Putamen (tissue), 1 donor: ENCODE results near the gene LHX2.

Experiments used
- DNase-seq: peaks from one replicate; pipeline ENCODE4 v3.0.0-alpha.2; 2016; ENCODE audit warnings: low spot score

Gene LHX2

GRCh38 chr9:124013309-124014210 lies 2.0 kb downstream of the LHX2 start:
- DNase-seq, result no peak

- DNase-seq, result no peak
Measured at GRCh38 chr9:124014211-124014955, 2.8 kb downstream of the LHX2 start.

- no peak for DNase-seq
Measured at GRCh38 chr9:124014956-124015660, 3.5 kb downstream of the LHX2 start.

GRCh38 chr9:124015661-124016131 lies 4.1 kb downstream of the LHX2 start:
- DNase-seq, result no peak

- no peak for DNase-seq
Measured at GRCh38 chr9:124016175-124017050, 4.8 kb downstream of the LHX2 start.

- no peak for DNase-seq
Measured at GRCh38 chr9:124017051-124017928, 5.7 kb downstream of the LHX2 start.

GRCh38 chr9:124017929-124018729 lies 6.6 kb downstream of the LHX2 start:
- DNase-seq, result no peak

- DNase-seq, result no peak
Measured at GRCh38 chr9:124018730-124019697, 7.4 kb downstream of the LHX2 start.

- no peak for DNase-seq
Measured at GRCh38 chr9:124019771-124020519, 8.4 kb downstream of the LHX2 start.

GRCh38 chr9:124020520-124021384 lies 9.2 kb downstream of the LHX2 start:
- no peak for DNase-seq

- no peak for DNase-seq
Measured at GRCh38 chr9:124021385-124021769, 9.8 kb downstream of the LHX2 start.

GRCh38 chr9:124022201-124023121 lies 10.9 kb downstream of the LHX2 start:
- DNase-seq, result no peak

GRCh38 chr9:124024107-124024506 lies 12.5 kb downstream of the LHX2 start:
- no peak for DNase-seq

- no peak for DNase-seq
Measured at GRCh38 chr9:124029617-124030016, 18.0 kb downstream of the LHX2 start.

- no peak for DNase-seq
Measured at GRCh38 chr9:124030969-124031451, 19.4 kb downstream of the LHX2 start.
